Hepatocyte (in vitro differentiated cells): ENCODE measurements around the gene UHRF2. TPM values are rescaled to one million over a fixed set of nuclear protein-coding genes. Genes with fewer than 3 reads are reported as not detected.

Experiments used
- DNase-seq: peaks from one replicate; pipeline ENCODE4 v3.0.0-alpha.2; 2016; ENCODE audit warnings: low spot score
- H2AFZ ChIP-seq: fragments of 200-600 bp; sonication (generic); 2 replicates; pipeline ENCODE4 v1.6.0; 2016; ENCODE audit warnings: antibody characterized with exemption, mild to moderate bottlenecking
- H3K27ac ChIP-seq: fragments of 200-600 bp; sonication (generic); 2 replicates; pipeline ENCODE4 v1.5.1; 2016; ENCODE audit warnings: mild to moderate bottlenecking
- H3K27me3 ChIP-seq: fragments of 200-600 bp; sonication (generic); 2 replicates; pipeline ENCODE4 v1.6.1; 2016
- H3K36me3 ChIP-seq: fragments of 200-600 bp; sonication (generic); replicated peaks from 2 replicates; pipeline ENCODE4 v1.5.1; 2016; ENCODE audit warnings: low read depth; ENCODE audit not compliant: insufficient read depth
- H3K4me1 ChIP-seq: fragments of 200-600 bp; sonication (generic); 2 replicates; pipeline ENCODE4 v1.5.1; 2016; ENCODE audit warnings: mild to moderate bottlenecking, moderate library complexity; ENCODE audit not compliant: insufficient read depth
- H3K4me2 ChIP-seq: fragments of 200-600 bp; sonication (generic); 2 replicates; pipeline ENCODE4 v1.6.0; 2016
- H3K4me3 ChIP-seq: fragments of 200-600 bp; sonication (generic); 2 replicates; pipeline ENCODE4 v1.5.1; 2016; ENCODE audit warnings: mild to moderate bottlenecking
- H3K79me2 ChIP-seq: fragments of 200-600 bp; sonication (generic); 2 replicates; pipeline ENCODE4 v1.6.0; 2017; ENCODE audit warnings: mild to moderate bottlenecking
- H3K9me2 ChIP-seq: fragments of 200-600 bp; sonication (generic); replicated peaks from 2 replicates; pipeline ENCODE4 v1.6.0; 2017; ENCODE audit warnings: mild to moderate bottlenecking; ENCODE audit not compliant: insufficient read depth
- H3K9me3 ChIP-seq: fragments of 200-600 bp; sonication (generic); 2 replicates; pipeline ENCODE4 v1.5.1; 2016; ENCODE audit warnings: low read depth, mild to moderate bottlenecking
- H4K20me1 ChIP-seq: fragments of 200-600 bp; sonication (generic); 2 replicates; pipeline ENCODE4 v1.6.0; 2016; ENCODE audit warnings: mild to moderate bottlenecking; ENCODE audit not compliant: insufficient read depth, poor library complexity, severe bottlenecking
- EZH2 ChIP-seq: fragments of 200-600 bp; sonication (generic); IDR thresholded peaks from 2 replicates; pipeline ENCODE4 v1.6.1; 2016; ENCODE audit warnings: antibody characterized with exemption, mild to moderate bottlenecking, borderline replicate concordance
- EZH2phosphoT487 ChIP-seq: fragments of 200-600 bp; sonication (generic); IDR thresholded peaks from one replicate; pipeline ENCODE4 v1.6.1; 2018; ENCODE audit warnings: antibody characterized with exemption, mild to moderate bottlenecking, low read depth, moderate library complexity; ENCODE audit not compliant: unreplicated experiment, severe bottlenecking
- WGBS: methylation state at CpG from one replicate; pipeline ENCODE4 v1.1.6; 2016; ENCODE audit warnings: low lambda C conversion rate; ENCODE audit errors: missing lambda C conversion rate; 5-methylcytosine and 5-hydroxymethylcytosine counted together
- polyA plus RNA-seq: library from polyadenylated mRNA; unstranded; fragments of >200 nt; fragmentation: Nextera tagmentation; extraction: Ambion mirVana; gene quantifications from 2 replicates; pipeline ENCODE4 v1.2.1, GENCODE V29; 2016
- total RNA-seq: library from RNA; depleted of rRNA; stranded (reverse); fragments of >200 nt; gene quantifications from 2 replicates; pipeline ENCODE4 v1.2.3, GENCODE V29; 2014
- TF ChIP-seq, protein P1 (sequence below): fragments of 200-600 bp; sonication (generic); IDR thresholded peaks from 2 replicates; pipeline ENCODE4 v1.5.1; 2016; ENCODE audit warnings: antibody characterized with exemption, mild to moderate bottlenecking; ENCODE audit not compliant: poor library complexity

Gene UHRF2
- total and polyA plus RNA-seq, 2 experiments from 2014 or later: 16.6 to 42.9 TPM

DNA sequence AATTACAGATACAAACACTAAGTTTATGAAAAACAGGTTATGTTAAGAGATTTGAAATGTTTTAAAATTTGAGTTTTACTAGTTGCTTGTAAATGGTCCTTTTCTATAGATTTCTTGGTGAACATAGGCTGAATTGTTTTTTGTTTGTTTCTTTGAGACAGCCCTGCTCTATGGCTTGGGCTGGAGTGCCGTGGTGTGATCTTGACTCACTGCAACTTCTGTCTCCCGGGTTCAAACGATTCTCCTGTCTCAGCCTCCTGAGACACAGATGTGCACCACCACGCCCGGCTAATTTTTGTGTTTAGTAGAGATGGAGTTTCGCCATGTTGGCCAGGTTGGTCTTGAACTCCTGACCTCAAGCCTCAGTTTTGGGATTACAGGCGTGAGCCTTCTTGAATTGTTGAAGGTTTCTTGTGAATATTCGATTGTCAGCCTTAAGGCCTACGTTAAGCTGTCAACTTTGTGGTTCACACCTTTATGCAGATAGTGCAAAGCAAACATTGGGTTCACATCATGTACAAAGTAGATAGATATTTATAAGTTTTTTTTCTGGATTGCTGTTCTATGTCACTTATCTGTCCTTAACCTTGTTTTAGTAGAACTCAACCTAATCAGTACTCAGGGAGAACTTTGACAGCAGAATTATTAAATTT, 26.2 kb downstream of the UHRF2 start:
- TF ChIP-seq, protein P1, sequence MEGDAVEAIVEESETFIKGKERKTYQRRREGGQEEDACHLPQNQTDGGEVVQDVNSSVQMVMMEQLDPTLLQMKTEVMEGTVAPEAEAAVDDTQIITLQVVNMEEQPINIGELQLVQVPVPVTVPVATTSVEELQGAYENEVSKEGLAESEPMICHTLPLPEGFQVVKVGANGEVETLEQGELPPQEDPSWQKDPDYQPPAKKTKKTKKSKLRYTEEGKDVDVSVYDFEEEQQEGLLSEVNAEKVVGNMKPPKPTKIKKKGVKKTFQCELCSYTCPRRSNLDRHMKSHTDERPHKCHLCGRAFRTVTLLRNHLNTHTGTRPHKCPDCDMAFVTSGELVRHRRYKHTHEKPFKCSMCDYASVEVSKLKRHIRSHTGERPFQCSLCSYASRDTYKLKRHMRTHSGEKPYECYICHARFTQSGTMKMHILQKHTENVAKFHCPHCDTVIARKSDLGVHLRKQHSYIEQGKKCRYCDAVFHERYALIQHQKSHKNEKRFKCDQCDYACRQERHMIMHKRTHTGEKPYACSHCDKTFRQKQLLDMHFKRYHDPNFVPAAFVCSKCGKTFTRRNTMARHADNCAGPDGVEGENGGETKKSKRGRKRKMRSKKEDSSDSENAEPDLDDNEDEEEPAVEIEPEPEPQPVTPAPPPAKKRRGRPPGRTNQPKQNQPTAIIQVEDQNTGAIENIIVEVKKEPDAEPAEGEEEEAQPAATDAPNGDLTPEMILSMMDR: no peak
- TF ChIP-seq EZH2phosphoT487 (no peak), EZH2 (no peak)
- no peak for DNase-seq
- WGBS: 87% methylated on average over 9 of the region's 9 CpGs
- H3K9me2 ChIP-seq: no peaks in the 10 kb centered on the region
- H3K9me3 ChIP-seq: no peaks in the 10 kb centered on the region
- H2AFZ ChIP-seq: no peak overlapping the region
- H3K27me3 ChIP-seq: no peaks in the 10 kb centered on the region
- H4K20me1 ChIP-seq: peaks cover 34% of the 10 kb centered on the region
- no peaks in the 10 kb centered on the region for H3K4me1 ChIP-seq
- no peak overlapping the region for H3K4me2 ChIP-seq
- no peaks in the 10 kb centered on the region for H3K36me3 ChIP-seq
- peaks cover 98% of the 10 kb centered on the region for H3K79me2 ChIP-seq
- H3K4me3 ChIP-seq: no peak overlapping the region
- H3K27ac ChIP-seq: no peak overlapping the region

DNA sequence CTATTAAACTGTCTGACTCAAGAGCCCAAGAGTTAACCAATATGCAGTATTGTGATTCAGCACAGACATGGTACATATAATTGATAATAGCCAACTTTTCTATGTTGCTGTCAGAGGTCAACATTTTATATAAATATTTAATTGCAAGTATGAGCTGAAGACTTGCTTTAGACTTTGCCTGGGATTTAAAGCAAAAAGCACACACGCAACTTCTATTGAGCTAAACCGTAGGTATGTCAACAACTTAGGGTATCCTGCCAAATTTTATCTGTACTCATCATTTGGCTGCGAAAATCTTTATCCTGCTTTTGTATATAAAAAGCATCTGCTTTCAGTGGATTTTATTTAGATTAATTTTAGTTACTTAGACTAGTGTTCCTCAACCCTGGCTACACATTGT, 27.4 kb downstream of the UHRF2 start:
- DNase-seq: no peak
- Histone ChIP-seq H3K9me3 (no peaks in the 10 kb centered on the region), H3K4me3 (no peak overlapping the region), H2AFZ (no peak overlapping the region), H4K20me1 (peaks cover 34% of the 10 kb centered on the region), H3K36me3 (no peaks in the 10 kb centered on the region), H3K79me2 (peaks cover 97% of the 10 kb centered on the region), H3K4me2 (no peak overlapping the region), H3K4me1 (no peaks in the 10 kb centered on the region), H3K27me3 (no peaks in the 10 kb centered on the region), H3K27ac (no peak overlapping the region), H3K9me2 (no peaks in the 10 kb centered on the region)
- TF ChIP-seq EZH2: no peak
- TF ChIP-seq, protein P1: no peak
- no peak for TF ChIP-seq EZH2phosphoT487
- 91% methylated on average over 3 of the region's 3 CpGs for WGBS

DNA sequence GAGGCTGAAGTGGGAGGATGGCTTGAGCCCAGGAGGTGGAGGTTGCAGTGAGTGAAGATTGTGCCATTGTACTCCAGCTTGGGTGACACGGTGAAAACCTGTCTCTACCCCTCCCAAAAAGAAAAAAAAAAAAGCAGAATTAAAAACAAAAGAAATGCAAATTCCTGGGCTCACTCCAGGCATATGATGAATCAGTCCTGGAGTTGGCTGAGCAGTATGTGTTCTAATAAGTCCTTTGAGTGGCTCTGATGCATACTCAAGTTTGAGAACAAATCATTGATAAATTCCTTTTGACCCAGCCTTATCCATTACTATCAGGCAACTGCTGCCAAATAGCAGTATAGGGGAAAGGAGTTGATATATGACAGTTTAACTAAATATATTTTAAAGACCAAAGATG, 28.3 kb downstream of the UHRF2 start:
- no peak overlapping the region for H3K4me3 ChIP-seq
- no peak overlapping the region for H3K4me2 ChIP-seq
- H3K27me3 ChIP-seq: no peaks in the 10 kb centered on the region
- 90% methylated on average over 1 of the region's 1 CpG for WGBS
- H4K20me1 ChIP-seq: peaks cover 34% of the 10 kb centered on the region
- no peak overlapping the region for H2AFZ ChIP-seq
- no peaks in the 10 kb centered on the region for H3K9me2 ChIP-seq
- no peaks in the 10 kb centered on the region for H3K4me1 ChIP-seq
- H3K36me3 ChIP-seq: no peaks in the 10 kb centered on the region
- peaks cover 96% of the 10 kb centered on the region for H3K79me2 ChIP-seq
- DNase-seq: no peak
- H3K27ac ChIP-seq: no peak overlapping the region
- TF ChIP-seq EZH2phosphoT487: no peak
- no peaks in the 10 kb centered on the region for H3K9me3 ChIP-seq

DNA sequence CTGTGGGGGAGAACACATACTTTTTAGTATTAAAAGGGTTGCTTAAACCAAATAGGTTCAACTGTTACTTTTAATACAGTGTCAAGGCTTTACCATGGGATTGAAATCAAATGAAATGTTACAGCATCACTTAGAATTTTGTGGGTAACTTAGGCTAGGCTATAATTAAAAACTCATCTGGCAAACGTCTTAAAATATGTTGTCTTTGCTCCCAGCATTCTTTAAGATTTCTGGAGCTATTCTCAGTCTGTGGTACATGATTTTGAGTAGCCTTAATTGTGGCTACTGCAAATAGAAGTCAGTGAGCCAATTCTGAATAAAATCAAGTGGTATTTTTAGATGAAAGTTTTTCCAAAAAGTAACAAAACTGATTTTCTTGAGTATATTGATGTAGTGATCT, 30.7 kb downstream of the UHRF2 start:
- no peaks in the 10 kb centered on the region for H3K9me2 ChIP-seq
- no peak overlapping the region for H3K4me2 ChIP-seq
- no peak for DNase-seq
- WGBS: 57% methylated on average over 1 of the region's 1 CpG
- H3K4me3 ChIP-seq: no peak overlapping the region
- TF ChIP-seq, protein P1: no peak
- TF ChIP-seq EZH2phosphoT487: no peak
- TF ChIP-seq EZH2: no peak
- H3K79me2 ChIP-seq: peaks cover 96% of the 10 kb centered on the region
- no peaks in the 10 kb centered on the region for H3K9me3 ChIP-seq
- H3K36me3 ChIP-seq: no peaks in the 10 kb centered on the region
- H3K27me3 ChIP-seq: no peaks in the 10 kb centered on the region
- H2AFZ ChIP-seq: no peak overlapping the region
- peaks cover 8% of the 10 kb centered on the region for H3K4me1 ChIP-seq
- peaks cover 31% of the 10 kb centered on the region for H4K20me1 ChIP-seq
- H3K27ac ChIP-seq: no peak overlapping the region
